Brain pericyte (primary cell): ENCODE results near the gene SFXN5.

Experiments used
- DNase-seq: peaks from one replicate; pipeline ENCODE4 v3.0.0-alpha.2; 2012; ENCODE audit warnings: low read depth, low spot score

The SFXN5 gene

DNA sequence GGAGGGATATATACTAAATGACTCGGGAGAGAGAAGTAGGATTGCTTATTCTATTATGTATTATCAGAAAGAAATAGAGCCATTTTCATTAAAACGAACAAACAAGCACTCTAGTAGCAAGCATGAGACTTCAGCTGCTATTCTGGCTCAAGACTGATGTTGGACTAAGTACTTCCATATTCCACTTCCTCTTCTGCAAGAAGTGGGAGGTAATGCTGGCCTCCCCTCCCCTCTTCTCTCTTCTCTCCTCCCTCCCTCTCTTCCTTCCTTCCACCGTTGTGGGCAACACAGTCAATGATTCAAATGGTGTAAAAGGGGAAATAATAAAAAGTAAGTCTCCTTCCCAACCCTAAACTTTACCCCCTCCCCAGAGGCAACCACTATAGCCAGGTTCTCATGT, 91.6 kb downstream of the SFXN5 start:
- DNase-seq = no peak

DNA sequence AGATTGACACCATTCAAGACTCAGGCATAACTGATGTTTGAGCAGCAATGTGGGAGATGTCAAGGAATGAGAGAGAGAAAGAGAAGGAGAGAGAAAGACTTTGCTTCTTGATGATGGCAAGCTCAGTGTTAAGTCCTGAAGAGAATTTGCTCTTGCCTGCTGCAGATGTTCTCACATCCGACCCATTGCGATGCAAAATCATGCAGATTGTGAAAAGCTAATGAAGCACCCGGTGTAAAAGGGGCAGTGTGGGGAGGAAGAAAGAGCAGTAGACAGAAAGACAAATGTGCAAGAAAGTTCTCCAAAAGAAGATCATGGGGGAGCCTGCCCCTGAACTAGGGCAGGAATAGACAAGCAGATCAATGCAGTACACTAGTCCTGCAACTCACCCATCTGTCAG, 96.5 kb downstream of the SFXN5 start:
- no peak for DNase-seq

DNA sequence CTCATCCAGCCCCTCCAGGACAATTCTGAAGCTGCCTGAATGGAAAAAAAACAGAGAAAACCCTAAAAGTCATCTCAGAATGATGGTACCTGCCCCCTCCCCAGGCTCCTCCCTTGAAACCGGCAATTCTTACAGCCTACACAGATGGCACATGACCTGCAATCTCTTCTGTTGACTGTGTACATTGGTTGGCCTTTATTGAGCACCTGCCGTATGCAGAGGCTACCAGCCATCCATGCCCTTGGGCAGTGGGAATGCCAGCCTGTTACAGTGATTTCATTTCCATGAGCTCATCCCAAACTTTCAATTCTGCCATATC, 97.1 kb downstream of the SFXN5 start:
- no peak for DNase-seq

DNA sequence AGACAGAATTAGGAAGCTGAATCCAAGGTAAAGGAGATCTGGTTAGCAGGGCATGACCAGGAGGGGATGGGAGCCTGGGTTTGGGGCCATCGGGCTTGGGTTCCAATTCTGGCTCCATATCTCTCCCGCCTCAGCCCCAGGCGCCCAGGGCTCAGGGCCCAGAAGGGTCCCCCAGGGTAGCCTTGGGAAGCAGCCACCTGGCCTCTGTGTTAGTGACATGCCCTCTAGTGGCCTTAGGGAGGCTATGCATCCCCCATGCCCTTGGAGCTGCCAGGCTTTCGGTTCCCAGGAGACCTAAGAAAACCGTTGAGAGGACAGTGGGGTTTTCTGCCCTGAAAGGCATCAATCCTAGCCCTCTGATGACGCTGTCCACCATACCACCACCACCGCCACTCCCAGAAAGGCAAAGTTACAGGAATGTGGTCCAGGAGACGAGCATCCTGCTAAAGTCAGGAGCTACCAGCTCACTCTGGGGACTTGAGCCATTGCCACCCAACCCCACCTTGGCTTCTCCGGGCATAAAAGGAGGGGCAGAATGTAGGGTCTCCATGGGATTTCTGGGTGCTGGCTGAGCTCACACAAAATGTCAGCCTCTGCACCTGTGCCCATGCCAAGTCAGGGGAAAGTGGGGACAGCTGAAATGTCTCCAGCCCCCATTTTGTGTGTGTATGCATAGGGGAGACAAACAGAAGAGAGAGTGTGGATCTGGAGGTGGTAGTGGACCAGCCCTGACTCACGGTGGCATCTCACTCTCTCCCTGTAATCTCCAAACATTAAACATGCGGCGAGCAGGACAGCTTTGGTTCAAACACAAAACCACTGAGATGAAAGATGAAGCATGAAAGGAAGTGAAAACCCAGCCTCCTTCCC, 97.7 kb downstream of the SFXN5 start:
- DNase-seq = no peak

DNA sequence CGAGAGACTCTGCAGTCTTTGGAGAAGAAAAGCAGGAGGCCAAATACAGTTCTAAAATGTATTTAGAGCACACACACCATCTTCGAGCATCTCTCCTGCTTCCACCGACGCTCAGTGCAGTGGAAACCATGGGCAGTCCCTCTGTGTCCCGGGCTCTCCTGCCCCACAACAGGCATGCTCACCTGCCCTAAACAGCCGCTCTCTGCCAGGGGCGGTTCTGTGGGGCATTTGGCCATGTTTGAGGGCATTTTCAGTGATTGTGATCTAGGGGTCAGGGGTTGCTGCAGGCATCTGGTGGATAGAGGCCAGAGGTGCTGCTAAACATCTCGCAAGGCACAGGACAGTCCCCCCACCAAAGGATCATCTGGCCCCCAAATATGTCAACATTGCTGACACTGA, 98.4 kb downstream of the SFXN5 start:
- no peak for DNase-seq

DNA sequence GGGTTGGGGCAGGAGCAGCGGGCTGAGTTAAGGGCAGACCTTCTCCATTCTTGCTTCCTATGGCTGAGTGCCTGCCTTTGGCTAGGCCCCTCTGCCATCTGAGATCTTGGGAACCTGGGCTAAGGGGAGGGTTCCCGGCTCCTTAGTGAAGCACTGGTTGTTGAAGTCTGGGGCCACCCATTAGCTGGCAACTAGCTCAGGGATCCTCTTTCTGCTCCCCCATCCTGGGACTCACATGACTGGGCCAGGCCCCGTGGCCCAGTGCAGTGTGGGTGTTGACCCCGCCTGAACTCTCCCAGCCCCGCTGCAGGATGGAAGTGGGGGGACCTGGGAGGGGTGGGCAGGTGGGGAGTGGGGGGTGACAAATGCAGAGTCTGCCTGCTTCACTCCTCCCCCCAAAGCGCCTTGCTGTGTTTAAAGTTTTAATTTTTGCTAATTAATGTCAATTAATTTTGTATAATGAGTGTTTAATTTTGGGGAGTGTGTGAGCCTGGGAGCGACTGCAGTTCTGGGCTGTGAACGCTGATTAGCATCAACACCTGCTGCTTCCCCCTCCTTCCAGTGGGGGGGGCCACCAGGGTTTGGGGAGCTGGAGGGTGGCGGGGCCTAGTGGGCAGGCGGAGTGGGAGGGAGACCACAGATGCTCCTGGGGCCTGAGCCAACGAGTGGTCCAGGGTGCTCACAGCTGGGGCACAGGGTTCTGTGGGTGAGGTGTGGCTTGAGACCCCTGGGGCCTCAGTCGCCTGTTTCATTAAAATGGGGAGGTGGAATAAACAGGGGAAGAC, 99.0 kb downstream of the SFXN5 start:
- no peak for DNase-seq

DNA sequence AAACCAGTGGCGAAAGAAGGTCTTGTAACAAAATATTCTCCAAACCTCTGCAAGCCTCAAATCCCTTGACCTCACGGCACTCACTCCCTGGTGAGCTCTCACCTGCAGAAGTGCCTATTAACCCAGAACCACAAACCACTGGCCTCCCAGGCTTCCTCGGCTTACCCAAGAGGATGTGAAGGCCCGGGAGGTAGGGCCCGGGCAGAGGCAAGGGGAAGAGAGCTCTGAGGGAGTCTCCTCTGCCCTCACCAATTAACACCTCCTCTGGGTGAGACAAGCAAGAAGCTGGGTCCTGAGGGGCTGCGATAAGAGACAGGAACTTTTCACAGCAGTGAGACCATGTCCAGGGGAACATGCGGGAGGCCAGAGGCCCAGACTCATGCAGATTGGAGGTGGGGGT, 100.5 kb downstream of the SFXN5 start:
- DNase-seq = no peak

DNA sequence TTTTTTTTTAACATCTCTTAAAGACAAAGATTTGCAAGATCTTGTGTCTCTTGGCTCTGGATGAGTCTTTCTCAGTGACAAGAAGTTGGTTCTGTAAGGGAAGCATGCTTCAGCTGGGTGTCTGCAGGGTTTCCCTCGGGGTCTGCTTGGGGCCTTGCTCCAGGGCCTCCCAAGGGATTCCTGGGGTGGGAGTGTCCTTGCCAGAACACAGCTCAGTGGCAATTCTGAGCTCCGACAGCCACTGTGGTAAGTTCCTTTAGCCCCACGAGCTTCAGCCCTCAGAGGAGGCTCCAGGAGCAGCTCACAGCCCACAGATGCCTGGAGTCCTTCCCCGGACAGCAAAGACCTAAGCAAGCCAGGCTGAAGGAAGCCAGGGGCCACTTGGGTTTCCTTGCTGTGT, 101.8 kb downstream of the SFXN5 start:
- DNase-seq = no peak

DNA sequence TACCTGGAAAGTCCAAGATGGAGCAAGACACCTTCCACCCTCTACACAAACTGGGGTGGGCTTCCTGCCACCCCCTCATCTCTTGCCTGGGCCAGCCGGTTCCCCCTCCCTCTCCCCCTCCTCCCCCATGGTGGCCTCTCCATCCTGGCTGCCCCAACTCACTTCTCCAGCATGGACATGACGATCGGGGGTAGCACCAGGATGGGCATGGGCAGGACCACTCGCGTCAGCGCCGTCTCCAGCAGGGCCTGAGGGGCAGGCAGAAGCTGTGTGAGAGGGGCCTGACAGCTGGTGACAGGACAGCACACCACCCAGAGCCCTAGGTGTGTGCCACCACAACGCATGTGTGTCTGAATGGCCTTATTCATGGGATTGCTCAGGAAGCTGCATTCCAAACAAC, 103.2 kb downstream of the SFXN5 start:
- no peak for DNase-seq

DNA sequence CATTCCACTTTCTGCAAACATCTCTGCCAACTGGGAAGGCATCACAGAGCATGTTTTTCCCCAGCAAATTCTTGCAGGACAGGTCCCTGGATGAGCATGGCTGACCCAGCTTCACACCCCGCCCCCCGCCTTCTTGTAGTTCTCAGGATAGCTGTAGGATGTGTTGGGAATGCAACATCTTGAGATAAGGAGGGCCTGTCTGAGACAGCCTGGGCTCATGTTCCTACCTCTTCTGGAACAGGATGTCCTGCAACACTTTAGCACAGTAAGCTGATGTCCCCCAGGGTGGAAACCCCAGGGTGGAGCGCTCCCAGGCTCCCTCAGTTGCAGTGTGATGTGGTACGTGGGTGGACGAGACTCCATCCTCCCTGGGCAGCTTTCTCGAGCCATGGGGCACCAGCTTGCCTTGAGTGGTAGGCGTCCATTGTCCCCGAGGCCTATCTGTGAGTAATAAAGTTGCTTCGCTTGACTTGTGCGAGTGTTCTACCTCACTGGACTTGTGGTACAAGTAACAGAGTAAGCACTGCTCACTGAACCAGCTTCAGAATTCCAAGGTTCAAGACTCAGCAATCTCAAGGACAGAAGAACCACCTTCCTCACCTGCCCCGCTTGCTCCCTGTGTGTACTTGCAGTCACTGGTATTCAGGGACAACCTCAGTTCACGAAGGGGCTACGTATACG, 105.6 kb downstream of the SFXN5 start:
- no peak for DNase-seq

DNA sequence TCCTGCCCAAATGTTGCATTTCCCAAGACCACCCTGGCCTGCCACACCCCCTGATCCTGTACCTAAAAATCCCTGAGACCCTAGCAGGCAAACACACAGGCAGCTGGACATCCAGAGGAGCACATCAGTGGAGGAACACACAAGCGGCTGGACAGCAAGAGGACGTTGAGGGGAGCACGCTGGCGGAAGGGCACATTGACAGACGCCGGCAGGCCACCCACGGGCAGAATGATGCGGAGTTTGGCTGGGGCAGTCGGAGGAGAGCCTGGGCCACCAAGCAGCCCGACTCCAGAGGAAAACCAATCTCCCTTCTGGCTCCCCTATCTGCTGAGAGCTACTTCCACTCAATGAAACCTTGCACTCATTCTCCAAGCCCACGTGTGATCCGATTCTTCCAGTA, 106.5 kb downstream of the SFXN5 start:
- DNase-seq = no peak

DNA sequence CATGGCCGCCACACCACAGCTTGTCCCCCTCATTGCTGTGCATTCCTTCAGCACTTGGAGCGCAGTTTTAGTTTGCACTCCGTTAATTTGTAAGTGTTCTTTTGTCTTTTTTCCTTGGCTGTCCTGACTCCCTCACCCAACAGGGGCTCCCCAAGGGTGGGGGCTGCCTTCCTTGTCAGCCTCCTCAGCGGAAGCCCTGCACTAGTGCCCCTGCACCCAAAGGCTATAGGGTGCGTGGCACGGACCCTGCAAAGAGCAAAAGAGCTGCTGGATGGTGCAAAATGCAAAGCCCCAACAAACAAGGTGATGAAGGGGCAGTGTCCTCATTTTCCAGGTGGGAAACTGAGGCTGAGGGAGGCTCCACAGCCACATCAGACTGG, 107.4 kb downstream of the SFXN5 start:
- DNase-seq = no peak

DNA sequence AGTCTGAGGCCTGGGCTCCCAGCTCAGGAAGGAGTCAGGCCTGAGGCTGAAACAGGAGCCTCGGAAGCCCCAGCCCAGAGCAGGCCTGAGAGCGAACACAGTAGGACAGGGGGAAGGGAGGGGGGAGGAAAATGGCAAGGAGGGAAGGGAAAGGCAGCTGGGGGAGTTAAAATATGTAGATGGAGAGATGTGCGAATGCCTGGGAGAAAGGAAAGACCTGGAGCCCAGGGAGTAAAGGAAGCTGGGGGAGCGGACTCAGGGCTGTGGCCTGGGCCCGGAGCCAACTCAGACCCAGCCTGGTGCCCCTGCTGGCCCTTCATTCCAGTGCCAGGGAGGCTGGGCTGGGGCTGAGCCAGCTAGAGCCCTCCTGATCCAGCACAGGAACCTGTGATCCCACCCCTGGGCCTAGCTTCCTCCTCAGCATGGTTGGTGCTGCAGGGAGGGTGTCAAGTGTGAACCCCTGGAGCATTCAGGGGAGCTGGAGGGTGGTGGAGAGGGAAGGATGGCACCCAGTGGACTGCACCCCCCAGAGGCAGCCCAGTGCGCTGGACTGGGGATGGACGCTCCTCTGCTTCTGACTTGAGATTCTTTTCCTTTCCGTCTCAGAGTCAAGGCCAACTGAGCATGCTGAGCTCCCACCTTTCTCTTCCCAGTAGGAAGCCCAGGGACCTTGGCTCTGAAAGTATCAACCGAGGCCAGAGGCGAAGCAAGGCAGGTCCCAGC, 107.9 kb downstream of the SFXN5 start:
- DNase-seq = no peak

DNA sequence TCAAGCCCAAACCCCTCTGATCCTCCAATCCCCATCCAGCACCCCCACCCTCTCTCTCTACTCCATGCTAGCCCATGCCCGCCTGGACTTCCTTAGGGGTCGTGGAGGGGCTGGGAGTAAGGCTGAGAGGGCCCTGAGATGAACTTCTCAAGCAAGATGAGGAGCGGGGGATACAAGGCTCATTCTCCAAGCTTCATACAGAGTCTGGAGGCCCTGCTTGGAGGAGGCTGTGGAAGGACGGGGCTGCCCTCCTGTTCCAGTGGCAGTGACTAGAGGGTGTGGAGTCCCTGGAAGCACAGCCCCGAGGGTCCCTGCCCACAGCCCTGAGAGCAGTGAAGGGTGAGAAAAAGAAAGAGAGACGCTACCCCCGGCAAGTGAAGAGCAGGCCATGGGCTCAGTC, 108.6 kb downstream of the SFXN5 start:
- no peak for DNase-seq

DNA sequence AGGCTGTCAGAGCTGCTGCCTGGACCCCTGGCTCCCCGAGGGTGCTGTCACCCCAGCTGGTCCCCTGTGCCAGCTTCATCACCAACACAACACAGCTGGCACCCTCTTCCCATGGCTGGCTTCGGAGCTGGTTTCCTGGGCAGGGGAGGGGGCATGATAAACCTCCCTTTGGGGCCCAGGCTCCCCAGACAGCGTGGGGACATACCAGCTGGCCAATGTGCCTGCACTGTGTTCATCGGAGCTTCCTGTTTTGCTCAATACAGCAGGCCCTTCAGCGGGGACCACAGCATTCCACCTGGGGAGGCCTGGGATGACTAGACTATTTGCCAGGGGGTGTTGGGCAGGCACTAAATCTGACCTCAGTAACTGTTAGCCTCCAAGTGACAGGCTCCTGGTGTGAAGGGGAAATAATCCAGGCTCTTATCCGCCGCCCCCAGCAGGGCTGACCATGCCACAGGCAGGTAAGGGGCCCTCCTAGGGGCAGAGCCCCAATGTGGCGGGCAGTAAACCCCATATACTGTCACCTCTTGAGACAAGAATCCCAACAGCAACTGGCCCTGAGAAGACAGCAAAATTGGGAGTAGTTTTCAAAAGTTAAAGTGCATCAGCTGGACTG, 109.6 kb downstream of the SFXN5 start:
- no peak for DNase-seq

DNA sequence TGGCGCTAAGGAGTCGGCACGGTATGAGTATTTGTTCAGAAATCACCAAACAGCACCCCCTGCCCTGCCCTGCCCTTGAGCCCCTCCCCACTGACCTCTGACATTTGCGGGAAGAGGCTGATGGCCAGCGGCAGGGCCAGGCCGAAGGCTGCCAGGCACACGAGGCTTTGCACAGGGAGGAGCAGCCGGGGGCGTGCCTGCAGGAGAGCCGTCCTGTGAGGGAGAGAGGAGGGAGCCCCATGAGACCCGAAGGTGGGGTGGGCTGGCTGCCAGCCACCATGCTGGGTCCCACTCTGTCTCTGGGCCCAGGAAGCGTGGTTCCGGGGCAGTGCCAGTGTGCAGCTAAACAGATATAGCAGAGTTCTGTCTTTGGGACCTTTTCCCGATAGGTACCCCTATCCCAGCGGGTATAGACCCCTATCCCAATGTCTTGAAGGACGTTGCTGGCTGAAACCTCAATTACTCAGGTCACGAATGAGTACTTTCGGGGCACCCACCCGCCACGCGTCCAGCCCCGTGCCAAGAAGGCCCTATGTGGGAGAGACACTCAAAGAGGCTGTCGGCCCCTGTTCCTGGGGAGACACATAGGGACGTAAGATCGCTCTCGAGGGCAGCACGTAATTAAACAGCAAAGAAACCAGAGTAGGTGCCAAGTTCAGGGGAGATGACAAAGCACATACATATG, 110.3 kb downstream of the SFXN5 start:
- no peak for DNase-seq

DNA sequence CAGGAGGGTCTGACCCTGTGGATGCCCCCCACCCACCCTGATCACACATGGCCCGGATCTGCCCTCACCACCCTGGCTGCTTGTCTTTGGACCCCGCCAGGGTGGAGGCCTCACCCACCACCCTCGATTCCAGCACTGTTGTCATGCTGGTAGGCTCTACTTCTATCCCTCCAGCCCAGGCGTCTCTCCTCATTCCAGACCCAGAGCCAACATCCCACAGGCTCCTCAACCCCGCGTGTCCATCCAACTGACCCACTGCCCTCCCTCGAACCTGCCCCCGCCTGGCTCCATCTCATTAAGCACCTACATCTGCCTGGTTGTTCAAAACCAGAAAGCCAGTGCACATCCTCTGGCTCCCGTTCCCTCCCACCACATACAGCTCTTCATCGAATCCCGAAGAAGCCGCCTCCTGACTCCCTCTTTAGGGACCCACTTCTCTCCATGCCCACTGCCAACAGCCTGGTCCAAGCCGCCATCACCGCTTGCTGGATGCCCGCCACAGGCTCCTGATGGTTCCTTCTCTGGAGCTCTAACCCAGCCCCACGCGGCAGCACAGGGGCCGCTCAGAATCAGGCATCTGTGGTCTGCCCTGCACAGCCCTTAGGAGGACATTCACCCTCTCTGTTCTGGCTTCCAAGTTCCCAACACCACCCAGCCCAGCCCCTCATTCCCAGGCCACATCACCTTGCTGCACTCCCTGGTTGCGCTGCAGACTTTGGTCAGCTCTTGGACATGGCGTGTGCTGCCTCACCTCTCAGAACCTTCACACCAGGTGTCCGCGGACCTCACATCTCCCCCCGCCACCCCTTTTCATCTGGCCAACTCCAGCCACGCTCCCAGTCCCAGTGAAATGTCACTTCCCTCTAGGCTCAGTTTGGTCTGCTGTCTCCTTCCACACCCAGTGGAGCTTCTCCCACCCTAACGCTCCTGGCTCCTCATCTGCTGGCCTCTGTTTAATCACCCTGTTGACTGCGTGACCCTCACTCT, 111.2 kb downstream of the SFXN5 start:
- DNase-seq = no peak

DNA sequence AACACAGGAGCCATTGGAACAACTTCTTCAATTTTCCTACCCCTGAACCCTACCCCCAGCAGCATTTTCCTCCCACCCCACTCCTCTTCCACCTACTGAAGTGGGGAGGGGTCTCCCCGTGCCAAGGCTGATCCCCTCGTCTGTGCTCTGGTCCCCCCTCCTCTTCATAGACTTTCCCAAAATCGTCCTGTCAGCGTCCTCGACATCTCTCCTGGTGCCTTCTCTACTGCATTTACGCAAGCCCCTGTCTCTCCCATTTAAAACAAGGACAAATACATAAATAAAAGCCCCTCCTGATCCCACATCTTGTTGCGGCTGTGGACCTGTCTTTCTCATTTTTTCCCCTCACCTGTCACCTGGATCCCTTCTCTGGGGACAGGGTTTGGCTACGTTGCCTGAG, 112.0 kb downstream of the SFXN5 start:
- no peak for DNase-seq

DNA sequence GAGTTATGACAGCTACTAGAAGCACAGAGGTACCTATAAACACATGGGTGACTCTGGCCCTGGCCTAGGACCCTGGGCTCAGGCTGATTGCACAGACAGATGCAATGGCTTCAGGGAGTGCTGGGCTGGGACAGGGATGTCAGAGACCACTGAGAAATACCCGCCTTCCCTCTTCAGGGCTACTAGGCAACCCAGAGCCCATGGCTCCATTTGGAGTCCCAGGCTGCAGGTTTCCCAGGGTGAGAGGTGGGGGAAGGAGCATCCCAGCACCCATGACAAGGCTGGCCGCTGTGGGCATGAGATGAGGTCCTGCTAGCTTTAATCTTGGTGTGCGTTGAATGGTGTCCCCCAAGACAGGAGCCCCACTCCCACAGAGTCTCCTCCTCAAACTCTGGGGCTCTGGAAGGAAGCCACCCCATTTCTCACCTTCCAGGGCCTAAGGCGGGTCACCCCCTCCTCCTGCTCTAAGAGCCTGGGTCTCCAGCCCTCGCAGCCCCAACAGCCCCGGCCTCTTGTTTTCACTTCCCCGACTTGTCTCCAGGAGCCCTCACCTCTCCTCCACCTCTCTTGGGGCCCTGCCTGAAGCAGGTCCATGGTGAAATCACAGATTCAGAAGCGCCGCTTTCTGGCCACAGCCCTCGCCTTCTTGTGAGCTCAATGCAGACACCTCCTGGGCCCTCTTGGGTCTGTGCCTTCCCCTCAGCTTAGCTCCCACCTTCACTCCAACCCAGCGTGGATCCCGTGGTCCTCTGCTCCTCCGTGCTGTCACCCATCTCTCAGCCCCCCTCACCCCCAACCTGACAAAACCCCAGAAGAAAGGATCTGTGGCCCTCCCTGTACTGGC, 112.7 kb downstream of the SFXN5 start:
- no peak for DNase-seq
